Neural cell (in vitro differentiated cells): ENCODE measurements around the gene PDCD7. TPM values are rescaled to one million over a fixed set of nuclear protein-coding genes. Genes with fewer than 3 reads are reported as not detected.

ENCODE experiments used
- H2AFZ ChIP-seq: fragments of 200-600, 300-800 bp; sonication (generic), shearing (Covaris generic); 2 replicates; pipeline ENCODE4 v1.6.0; 2014; ENCODE audit warnings: low read depth, mild to moderate bottlenecking, antibody characterized with exemption, low read length, moderate library complexity
- H3F3A ChIP-seq: fragments of 200-600 bp; shearing (Covaris generic); 2 replicates; pipeline ENCODE4 v1.6.1; 2016; ENCODE audit warnings: mild to moderate bottlenecking, moderate library complexity, mixed read lengths, antibody characterized with exemption, low read length; ENCODE audit not compliant: insufficient read depth, poor library complexity, severe bottlenecking
- H3K27ac ChIP-seq: fragments of 200-600, 300-800 bp; sonication (generic), shearing (Covaris generic); 2 replicates; pipeline ENCODE4 v1.5.1; 2014; ENCODE audit warnings: mild to moderate bottlenecking, low read length, moderate library complexity
- H3K27me3 ChIP-seq: fragments of 300-800, 200-600 bp; sonication (generic), shearing (Covaris generic); 2 replicates; pipeline ENCODE4 v1.6.0; 2014; ENCODE audit warnings: mild to moderate bottlenecking, low read depth, low read length, moderate library complexity; ENCODE audit not compliant: insufficient read depth
- H3K36me3 ChIP-seq: fragments of 300-800, 200-600 bp; sonication (generic), shearing (Covaris generic); 2 replicates; pipeline ENCODE4 v1.5.1; 2014; ENCODE audit warnings: mild to moderate bottlenecking, antibody characterized with exemption, low read length, moderate library complexity; ENCODE audit not compliant: insufficient read depth
- H3K4me2 ChIP-seq: fragments of 300-800, 200-600 bp; sonication (generic), shearing (Covaris generic); 2 replicates; pipeline ENCODE4 v1.6.0; 2014; ENCODE audit warnings: mild to moderate bottlenecking, low read length
- H3K4me3 ChIP-seq: fragments of 300-800, 200-600 bp; sonication (generic), shearing (Covaris generic); 2 replicates; pipeline ENCODE4 v1.5.1; 2014; ENCODE audit warnings: mild to moderate bottlenecking, low read length, moderate library complexity
- H3K79me2 ChIP-seq: fragments of 200-600 bp; shearing (Covaris generic); replicated peaks from 2 replicates; pipeline ENCODE4 v1.6.0; 2014; ENCODE audit warnings: mild to moderate bottlenecking, low read length, moderate library complexity; ENCODE audit not compliant: insufficient read depth
- H3K9ac ChIP-seq: fragments of 300-800, 200-600 bp; sonication (generic), shearing (Covaris generic); 2 replicates; pipeline ENCODE4 v1.6.1; 2016; ENCODE audit warnings: mild to moderate bottlenecking, low read length, mixed read lengths
- H3K9me2 ChIP-seq: fragments of 200-600 bp; shearing (Covaris generic); 2 replicates; pipeline ENCODE4 v1.6.1; 2016; ENCODE audit warnings: mild to moderate bottlenecking, low read length, mixed read lengths; ENCODE audit not compliant: insufficient read depth
- H3K9me3 ChIP-seq: fragments of 200-600, 300-800 bp; sonication (generic), shearing (Covaris generic); 2 replicates; pipeline ENCODE4 v1.6.1; 2016; ENCODE audit warnings: mild to moderate bottlenecking, mixed run types, low read length, moderate library complexity, mixed read lengths
- H4K20me1 ChIP-seq: fragments of 200-600 bp; shearing (Covaris generic); 2 replicates; pipeline ENCODE4 v1.6.1; 2016; ENCODE audit warnings: mild to moderate bottlenecking, mixed run types; ENCODE audit not compliant: insufficient read depth
- CTCF ChIP-seq: fragments of 450-650 bp; IDR thresholded peaks from 2 replicates; pipeline ENCODE4 v1.5.1; 2014; ENCODE audit warnings: antibody characterized with exemption, mild to moderate bottlenecking, moderate library complexity; ENCODE audit not compliant: poor library complexity, severe bottlenecking
- EP300 ChIP-seq: fragments of 450-650 bp; conservative IDR thresholded peaks from 2 replicates; pipeline ENCODE4 v1.6.1; 2014; ENCODE audit warnings: antibody characterized with exemption, mild to moderate bottlenecking, moderate library complexity; ENCODE audit not compliant: poor library complexity, severe bottlenecking
- EZH2 ChIP-seq: fragments of 200-600, 300-800 bp; shearing (Covaris generic), sonication (generic); IDR thresholded peaks from 2 replicates; pipeline ENCODE4 v1.6.1; 2014; ENCODE audit warnings: antibody characterized with exemption, low read length, borderline replicate concordance, mild to moderate bottlenecking; ENCODE audit not compliant: insufficient read depth, poor library complexity, severe bottlenecking
- MXI1 ChIP-seq: fragments of 450-650 bp; conservative IDR thresholded peaks from 2 replicates; pipeline ENCODE4 v1.6.1; 2014; ENCODE audit warnings: antibody characterized with exemption, mild to moderate bottlenecking; ENCODE audit not compliant: poor library complexity, severe bottlenecking
- POLR2AphosphoS5 ChIP-seq: IDR thresholded peaks from 2 replicates; pipeline ENCODE4 v1.6.1; 2012
- RAD21 ChIP-seq: fragments of 450-650 bp; conservative IDR thresholded peaks from 2 replicates; pipeline ENCODE4 v1.6.1; 2014; ENCODE audit warnings: antibody characterized with exemption, mild to moderate bottlenecking, moderate library complexity
- REST ChIP-seq: IDR thresholded peaks from 2 replicates; pipeline ENCODE4 v1.6.1; 2012; ENCODE audit warnings: borderline replicate concordance
- SMC3 ChIP-seq: fragments of 450-650 bp; conservative IDR thresholded peaks from 2 replicates; pipeline ENCODE4 v1.6.1; 2014; ENCODE audit warnings: antibody characterized with exemption, mild to moderate bottlenecking, moderate library complexity; ENCODE audit not compliant: poor library complexity
- TAF1 ChIP-seq: IDR thresholded peaks from 2 replicates; pipeline ENCODE4 v1.6.1; 2012; ENCODE audit warnings: low read depth
- polyA plus RNA-seq: library from polyadenylated mRNA; depleted of rRNA; stranded (reverse); fragments of >200 nt; gene quantifications from 2 replicates; pipeline ENCODE4 v1.2.3, GENCODE V29; 2014

The PDCD7 gene
- polyA plus RNA-seq, 1 donor from 2014 or later: 46.8 TPM

- Histone ChIP-seq H3K4me3 (no peak overlapping the region), H3K27me3 (no peaks in the 10 kb centered on the region), H3K27ac (no peak overlapping the region), H3K9me2 (no peaks in the 10 kb centered on the region), H4K20me1 (no peaks in the 10 kb centered on the region), H3F3A (no peaks in the 10 kb centered on the region), H3K9ac (no peak overlapping the region), H2AFZ (no peak overlapping the region), H3K79me2 (peaks cover 4% of the 10 kb centered on the region), H3K36me3 (peaks cover 3% of the 10 kb centered on the region), H3K9me3 (no peaks in the 10 kb centered on the region), H3K4me2 (no peak overlapping the region)
- TF ChIP-seq POLR2AphosphoS5 (no peak), EP300 (no peak), RAD21 (no peak), MXI1 (no peak), TAF1 (no peak), CTCF (no peak), SMC3 (no peak), EZH2 (no peak), REST (no peak)
These were observed 40.9 kb upstream of the PDCD7 start for GRCh38 chr15:65174509-65174908.

DNA sequence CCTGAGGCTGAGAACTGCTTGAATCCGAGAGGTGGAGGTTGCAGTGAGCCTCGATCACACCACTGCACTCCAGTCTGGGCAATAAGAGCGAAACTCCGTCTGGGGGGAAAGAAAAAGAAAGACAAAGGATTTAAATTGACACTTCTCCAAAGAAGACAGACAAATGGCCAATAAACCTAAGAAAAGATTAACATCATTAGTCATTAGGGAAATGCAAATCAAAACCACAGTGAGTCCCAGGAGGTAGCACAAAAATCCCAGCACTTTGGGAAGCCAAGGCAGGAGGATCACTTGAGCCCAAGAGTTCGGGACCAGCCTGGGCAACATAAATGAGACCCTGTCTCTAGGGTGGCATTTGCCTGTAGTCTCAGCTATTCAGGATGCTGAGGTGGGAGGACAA lies 38.9 kb upstream of the PDCD7 start:
- Histone ChIP-seq H3K79me2 (no peaks in the 10 kb centered on the region), H3K4me3 (no peak overlapping the region), H3K9me2 (no peaks in the 10 kb centered on the region), H3K4me2 (no peak overlapping the region), H2AFZ (no peak overlapping the region), H3F3A (no peaks in the 10 kb centered on the region), H3K27ac (no peak overlapping the region), H3K36me3 (no peaks in the 10 kb centered on the region), H3K9ac (no peak overlapping the region), H3K9me3 (no peaks in the 10 kb centered on the region), H3K27me3 (no peaks in the 10 kb centered on the region), H4K20me1 (no peaks in the 10 kb centered on the region)
- TF ChIP-seq EZH2 (no peak), REST (no peak), POLR2AphosphoS5 (no peak), CTCF (no peak), MXI1 (no peak), RAD21 (no peak), SMC3 (no peak), TAF1 (no peak), EP300 (no peak)
